Measurements from ENCODE around the gene RNF126. TPM values are rescaled to one million over a fixed set of nuclear protein-coding genes. Genes with fewer than 3 reads are reported as not detected.
A peak's percentile ranks its signal among the peaks of the same experiment; 100 is the strongest.

The RNF126 gene
- total and polyA plus RNA-seq, 2 of the 4 experiments (the other 2 are of a cell fraction), result 7.0 to 27.4 TPM

GRCh38 chr19:625257-625656 lies 37.8 kb downstream of the RNF126 start:
- no peak for DNase-seq
- no peak overlapping the region for H2BK15ac ChIP-seq (ENCODE audit: low read depth, low read length)
- intact Hi-C loops (cut with micrococcal nuclease), result no loop called here
- H2BK5ac ChIP-seq (ENCODE audit: low read depth, low read length, poor library complexity, severe bottlenecking), result no peak overlapping the region
- no peak overlapping the region for H3K27ac ChIP-seq (ENCODE audit: insufficient read depth, low read length)
- H3K9me3 ChIP-seq (ENCODE audit: control insufficient read depth, insufficient read depth, low read length), result no peaks in the 10 kb centered on the region
- WGBS, 2 experiments (ENCODE audit: extremely low coverage in 2 of 2, insufficient read length in 1 of 2), result no CpG with 5 or more reads among the region's 5 CpGs
- H3K36me3 ChIP-seq (ENCODE audit: control insufficient read depth, insufficient read depth, low read length), result peaks cover 30% of the 10 kb centered on the region
- H4K91ac ChIP-seq (ENCODE audit: insufficient read depth, low read depth, low read length), result no peak overlapping the region
- no peak overlapping the region for H2AK9ac ChIP-seq (replicated peaks; ENCODE audit: low read depth, low read length, poor library complexity)
- ATAC-seq (ENCODE audit: low read depth), result no peak
- peaks cover 7% of the 10 kb centered on the region for H4K20me1 ChIP-seq (ENCODE audit: insufficient read depth, low read length)
- no peak overlapping the region for H3K23ac ChIP-seq (ENCODE audit: low read depth, low read length)
- H4K8ac ChIP-seq (ENCODE audit: low read depth in 2 of 2, low read length in 2 of 2), result no peak overlapping the region
- H3K4me1 ChIP-seq (ENCODE audit: control insufficient read depth, insufficient read depth, low read length), result no peaks in the 10 kb centered on the region
- H2BK20ac ChIP-seq (ENCODE audit: low read depth, low read length), result no peak overlapping the region
- no peak overlapping the region for H3K4ac ChIP-seq (ENCODE audit: low read depth, low read length)
- H3K4me2 ChIP-seq (ENCODE audit: low read depth, low read length), result no peak overlapping the region
- no peak overlapping the region for H3K14ac ChIP-seq (replicated peaks; ENCODE audit: low read depth, low read length)
- H2AK5ac ChIP-seq (ENCODE audit: low read depth, low read length), result no peak overlapping the region
- H2AFZ ChIP-seq (replicated peaks; ENCODE audit: low read length, poor library complexity), result peak overlapping the region; percentile 23
- H4K5ac ChIP-seq (ENCODE audit: low read depth, low read length), result no peak overlapping the region
- no peak overlapping the region for H3K56ac ChIP-seq (ENCODE audit: extremely low read depth, insufficient read depth, low read length)
- in situ Hi-C loops (cut with MboI; ENCODE audit: low sequenced_read_pairs), result no loop called here
- no peaks in the 10 kb centered on the region for H3K27me3 ChIP-seq (ENCODE audit: control insufficient read depth, insufficient read depth, low read length)
- POLR2A ChIA-PET (ENCODE audit: unreplicated experiment), result no interaction called here
- H2BK120ac ChIP-seq (ENCODE audit: low read depth, low read length), result no peak overlapping the region
- peaks cover 0 to 9% of the 10 kb centered on the region in 2 experiments; a peak in 1 of 4 replicates for H3K79me1 ChIP-seq (ENCODE audit: low read depth in 1 of 2, low read length in 2 of 2)
- H3K9me1 ChIP-seq (ENCODE audit: insufficient read depth, low read length), result no peaks in the 10 kb centered on the region
- no peak overlapping the region for H3K4me3 ChIP-seq (ENCODE audit: insufficient read depth, low read depth, low read length)
- dilution Hi-C loops (cut with HindIII; ENCODE audit: low sequenced_read_pairs, unreplicated experiment), result no loop called here
- CTCF ChIA-PET, result no interaction called here
- no TSS peak for BruUV-seq (replicated peaks)
- TF ChIP-seq POLR2A (IDR thresholded peaks at IDR 0.05; ENCODE audit: low read depth, low read length) (no peak), USF2 (IDR thresholded peaks at IDR 0.05; ENCODE audit: low read depth, low read length) (no peak), BHLHE40 (IDR thresholded peaks at IDR 0.05; ENCODE audit: low read depth, low read length) (no peak), MAZ (IDR thresholded peaks at IDR 0.05; ENCODE audit: borderline replicate concordance, low read depth, low read length) (no peak), RAD21 (IDR thresholded peaks at IDR 0.05; ENCODE audit: low read length) (no peak), SMC3 (IDR thresholded peaks at IDR 0.05; ENCODE audit: low read depth, low read length) (no peak), RCOR1 (IDR thresholded peaks at IDR 0.05; ENCODE audit: insufficient replicate concordance, low read length) (no peak), CEBPB (IDR thresholded peaks at IDR 0.05; ENCODE audit: low read depth, low read length) (no peak), MAFK (IDR thresholded peaks at IDR 0.05; ENCODE audit: low read depth, low read length) (no peak), RFX5 (IDR thresholded peaks at IDR 0.05; ENCODE audit: low read depth, low read length) (no peak), NFE2L2 (IDR thresholded peaks at IDR 0.05; ENCODE audit: low read depth, low read length) (no peak), FOS (IDR thresholded peaks at IDR 0.05; ENCODE audit: low read depth, low read length) (no peak), ELK1 (IDR thresholded peaks at IDR 0.05; ENCODE audit: borderline replicate concordance, low read depth, low read length) (no peak), MXI1 (IDR thresholded peaks at IDR 0.05; ENCODE audit: borderline replicate concordance, low read depth, low read length) (no peak), CHD1 (IDR thresholded peaks at IDR 0.05; ENCODE audit: low read depth, low read length) (no peak), CTCF (conservative IDR thresholded peaks at IDR 0.05; ENCODE audit: low read depth, low read length) (no peak)
- no peak overlapping the region for H3K18ac ChIP-seq (ENCODE audit: low read depth, low read length)
- no peak overlapping the region for H3K9ac ChIP-seq (ENCODE audit: low read depth, low read length)
